CD4-positive, alpha-beta T cell (primary cell): ENCODE measurements around the gene IQGAP2. TPM values are rescaled to one million over a fixed set of nuclear protein-coding genes. Genes with fewer than 3 reads are reported as not detected.

Experiments used
- ATAC-seq: fragments of 200-7000 bp; cut with Tn5 transposase; one replicate; pipeline ENCODE4 v1.10.0; 2022; ENCODE audit warnings: mild to moderate bottlenecking; ENCODE audit not compliant: poor library complexity
- CTCF ChIA-PET: fragments of 350-600 bp; sonication (Branson Sonifier 250); formaldehyde crosslinking; loops from one replicate; lab custom pipeline; 2021; ENCODE audit warnings: antibody characterized with exemption, inconsistent platforms; lab: Charles Lee
- POLR2A ChIA-PET: fragments of 350-600 bp; sonication (Branson Sonifier 250); formaldehyde crosslinking; loops from one replicate; lab custom pipeline; 2021; ENCODE audit warnings: antibody characterized with exemption, inconsistent platforms; lab: Charles Lee
- DNase-seq, 14 experiments: peaks; one replicate each; pipeline ENCODE4 v3.0.0-alpha.2; 2013 to 2020; ENCODE audit warnings: mixed read lengths in 2 of 14
- H3K27ac ChIP-seq, 2 donors: one replicate each; pipeline versions ENCODE4 v1.5.1 to v1.7.0; 2013; ENCODE audit warnings: low read length in 2 of 2, low read depth in 1 of 2, mild to moderate bottlenecking in 1 of 2
- H3K27me3 ChIP-seq, 2 experiments: 1 replicate in 1 of 2; 2 replicates in 1 of 2; pipeline versions ENCODE4 v1.6.1 to v1.7.0; 2013; ENCODE audit warnings: low read length in 2 of 2, control low read depth in 1 of 2, mild to moderate bottlenecking in 1 of 2, moderate library complexity in 1 of 2; ENCODE audit not compliant: insufficient read depth in 2 of 2, control insufficient read depth in 1 of 2
- H3K36me3 ChIP-seq: one replicate; pipeline ENCODE4 v1.6.1; 2013; ENCODE audit warnings: low read length, control low read depth; ENCODE audit not compliant: insufficient read depth
- H3K4me1 ChIP-seq: one replicate; pipeline ENCODE4 v1.6.1; 2013; ENCODE audit warnings: low read length, control low read depth; ENCODE audit not compliant: insufficient read depth
- H3K4me3 ChIP-seq: one replicate; pipeline ENCODE4 v1.5.1; 2013; ENCODE audit warnings: mild to moderate bottlenecking, low read length, moderate library complexity
- H3K9me3 ChIP-seq, 2 experiments: 1 replicate in 1 of 2; 2 replicates in 1 of 2; pipeline versions ENCODE4 v1.6.1 to v1.7.0; 2013; ENCODE audit warnings: low read length in 2 of 2, mild to moderate bottlenecking in 2 of 2, control low read depth in 1 of 2, moderate library complexity in 1 of 2; ENCODE audit not compliant: control insufficient read depth in 1 of 2, insufficient read depth in 1 of 2
- H3K27ac Mint-ChIP-seq: one replicate; pipeline ENCODE4 v1.8.0; 2020; ENCODE audit warnings: mixed read lengths
- H3K27me3 Mint-ChIP-seq: one replicate; pipeline ENCODE4 v1.8.0; 2021; ENCODE audit warnings: mixed read lengths
- H3K36me3 Mint-ChIP-seq: one replicate; pipeline ENCODE4 v1.8.0; 2021; ENCODE audit warnings: low read depth, mixed read lengths
- H3K4me1 Mint-ChIP-seq: one replicate; pipeline ENCODE4 v1.8.0; 2021; ENCODE audit warnings: low read depth, mixed read lengths
- H3K4me3 Mint-ChIP-seq: one replicate; pipeline ENCODE4 v1.8.0; 2020; ENCODE audit warnings: mild to moderate bottlenecking, mixed read lengths
- H3K9me3 Mint-ChIP-seq: one replicate; pipeline ENCODE4 v1.8.0; 2020; ENCODE audit warnings: mixed read lengths
- intact Hi-C, 2 experiments: fragments of 100-400 bp; cut with DNase I in 1 of 2; cut with micrococcal nuclease in 1 of 2; formaldehyde crosslinking; loops; one replicate each; pipeline versions ENCODE4 v1.15.1 to v1.9.0; 2023 to 2025; cut with DNase I, micrococcal nuclease
- total RNA-seq, 174 experiments: library from RNA in 2 of 174; stranded (reverse) in 2 of 174; gene quantifications; one replicate each; pipeline ENCODE4 v1.2.3 and lab custom pipeline; 2021 to 2026
- TF ChIP-seq, protein P1 (sequence below): fragments of 200-600 bp; IDR thresholded peaks from one replicate; pipeline ENCODE4 v1.8.0; 2022; ENCODE audit warnings: antibody characterized with exemption, mild to moderate bottlenecking

IQGAP2 gene
- total RNA-seq, 2 experiments from 2014 or later: 58.8 TPM

- peaks cover 13% of the 10 kb centered on the region for H3K36me3 ChIP-seq
- H3K4me3 Mint-ChIP-seq: no peak overlapping the region
- ChIA-PET CTCF (interaction anchor here (1.1 to 1.5 kb wide), 3 partner anchors 35 to 78 kb away, joined by 3 to 4 read pairs (median 3); no protein-coding TSS in a partner anchor), POLR2A (interaction anchor here (0.9 kb wide), 1 partner anchor 13 kb away, joined by 3 read pairs; no protein-coding TSS in a partner anchor)
- no peak overlapping the region for H3K4me3 ChIP-seq
- H3K9me3 Mint-ChIP-seq: no peaks in the 10 kb centered on the region
- intact Hi-C loops: no loop called here
- no peak overlapping the region for H3K27ac ChIP-seq
- H3K27me3 ChIP-seq: no peaks in the 10 kb centered on the region
- H3K9me3 ChIP-seq: no peaks in the 10 kb centered on the region
- no peak overlapping the region for H3K27ac Mint-ChIP-seq
- H3K36me3 Mint-ChIP-seq: no peaks in the 10 kb centered on the region
- ATAC-seq (no peak), DNase-seq (no peak)
- peaks cover 37% of the 10 kb centered on the region for H3K4me1 ChIP-seq
- H3K27me3 Mint-ChIP-seq: no peaks in the 10 kb centered on the region
- H3K4me1 Mint-ChIP-seq: peaks cover 74% of the 10 kb centered on the region
- TF ChIP-seq, protein P1, sequence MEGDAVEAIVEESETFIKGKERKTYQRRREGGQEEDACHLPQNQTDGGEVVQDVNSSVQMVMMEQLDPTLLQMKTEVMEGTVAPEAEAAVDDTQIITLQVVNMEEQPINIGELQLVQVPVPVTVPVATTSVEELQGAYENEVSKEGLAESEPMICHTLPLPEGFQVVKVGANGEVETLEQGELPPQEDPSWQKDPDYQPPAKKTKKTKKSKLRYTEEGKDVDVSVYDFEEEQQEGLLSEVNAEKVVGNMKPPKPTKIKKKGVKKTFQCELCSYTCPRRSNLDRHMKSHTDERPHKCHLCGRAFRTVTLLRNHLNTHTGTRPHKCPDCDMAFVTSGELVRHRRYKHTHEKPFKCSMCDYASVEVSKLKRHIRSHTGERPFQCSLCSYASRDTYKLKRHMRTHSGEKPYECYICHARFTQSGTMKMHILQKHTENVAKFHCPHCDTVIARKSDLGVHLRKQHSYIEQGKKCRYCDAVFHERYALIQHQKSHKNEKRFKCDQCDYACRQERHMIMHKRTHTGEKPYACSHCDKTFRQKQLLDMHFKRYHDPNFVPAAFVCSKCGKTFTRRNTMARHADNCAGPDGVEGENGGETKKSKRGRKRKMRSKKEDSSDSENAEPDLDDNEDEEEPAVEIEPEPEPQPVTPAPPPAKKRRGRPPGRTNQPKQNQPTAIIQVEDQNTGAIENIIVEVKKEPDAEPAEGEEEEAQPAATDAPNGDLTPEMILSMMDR: no peak
Measured at GRCh38 chr5:76482984-76483383, 79.9 kb downstream of the IQGAP2 start.

- H3K27me3 Mint-ChIP-seq: no peaks in the 10 kb centered on the region
- ChIA-PET POLR2A (interaction anchor here (0.9 kb wide), 1 partner anchor 12 kb away, joined by 3 read pairs; no protein-coding TSS in a partner anchor), CTCF (interaction anchor here (1.1 to 1.5 kb wide), 3 partner anchors 36 to 79 kb away, joined by 3 to 4 read pairs (median 3); no protein-coding TSS in a partner anchor)
- no peaks in the 10 kb centered on the region for H3K9me3 ChIP-seq
- intact Hi-C loops: no loop called here
- H3K4me1 ChIP-seq: peaks cover 35% of the 10 kb centered on the region
- no peaks in the 10 kb centered on the region for H3K36me3 Mint-ChIP-seq
- peaks cover 14% of the 10 kb centered on the region for H3K36me3 ChIP-seq
- H3K27ac Mint-ChIP-seq: no peak overlapping the region
- DNase-seq (no peak), ATAC-seq (no peak)
- no peak overlapping the region for H3K4me3 ChIP-seq
- no peaks in the 10 kb centered on the region for H3K27me3 ChIP-seq
- TF ChIP-seq, protein P1: no peak
- no peak overlapping the region for H3K4me3 Mint-ChIP-seq
- no peaks in the 10 kb centered on the region for H3K9me3 Mint-ChIP-seq
- H3K27ac ChIP-seq: no peak overlapping the region
- H3K4me1 Mint-ChIP-seq: peaks cover 75% of the 10 kb centered on the region
Measured at GRCh38 chr5:76483433-76483832, 80.3 kb downstream of the IQGAP2 start.

- Histone ChIP-seq H3K27me3 (no peaks in the 10 kb centered on the region), H3K27ac (no peak overlapping the region), H3K9me3 (no peaks in the 10 kb centered on the region), H3K4me3 (no peak overlapping the region), H3K36me3 (peaks cover 18% of the 10 kb centered on the region), H3K4me1 (peaks cover 34% of the 10 kb centered on the region)
- H3K4me1 Mint-ChIP-seq: peaks cover 75% of the 10 kb centered on the region
- ATAC-seq: no peak
- H3K27ac Mint-ChIP-seq: no peak overlapping the region
- ChIA-PET CTCF (interaction anchor here (0.6 to 1.5 kb wide), 3 partner anchors 39 to 954 kb away, joined by 3 to 4 read pairs (median 3); no protein-coding TSS in a partner anchor), POLR2A (interaction anchor here (0.9 kb wide), 1 partner anchor 12 kb away, joined by 3 read pairs; no protein-coding TSS in a partner anchor)
- no peak overlapping the region for H3K4me3 Mint-ChIP-seq
- H3K27me3 Mint-ChIP-seq: no peaks in the 10 kb centered on the region
- H3K36me3 Mint-ChIP-seq: no peaks in the 10 kb centered on the region
- intact Hi-C loops: no loop called here
- no peak for DNase-seq
- TF ChIP-seq, protein P1: no peak
- no peaks in the 10 kb centered on the region for H3K9me3 Mint-ChIP-seq
Measured at GRCh38 chr5:76483881-76484280, 80.8 kb downstream of the IQGAP2 start.
